ENCODE measurements around the gene ANKRD17.

DNA sequence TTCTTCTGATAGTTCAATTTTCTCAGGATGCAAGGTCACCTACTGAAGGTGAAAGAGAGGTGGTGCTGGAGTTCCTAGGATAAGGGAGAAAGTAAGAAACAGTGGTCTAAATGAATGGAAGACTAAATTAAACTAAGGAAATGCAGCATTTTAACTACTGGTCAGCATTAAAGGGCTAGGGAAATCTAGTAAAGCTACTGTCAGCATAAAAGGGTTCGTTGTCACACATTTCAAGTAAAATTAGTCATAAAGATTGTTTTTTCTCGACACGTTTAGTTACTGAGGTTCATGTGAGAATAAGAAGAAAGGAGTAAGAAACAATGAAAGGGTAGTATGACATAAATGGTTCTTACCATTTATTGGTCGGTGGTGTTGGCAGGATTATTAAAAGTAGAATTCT lies 149.1 kb downstream of the ANKRD17 start:
- TF ChIP-seq CTCF (IDR thresholded peaks at IDR 0.05) (no peak), POLR2A (IDR thresholded peaks at IDR 0.05) (no peak)

Measured in uterus (tissue), 2 donors.